ENCODE measurements around the gene GDF15. TPM values are rescaled to one million over a fixed set of nuclear protein-coding genes. Genes with fewer than 3 reads are reported as not detected.

GDF15 gene
- total RNA-seq, 4 donors from 2014 or later = 6.8 to 11.6 (median 9.0) TPM

DNA sequence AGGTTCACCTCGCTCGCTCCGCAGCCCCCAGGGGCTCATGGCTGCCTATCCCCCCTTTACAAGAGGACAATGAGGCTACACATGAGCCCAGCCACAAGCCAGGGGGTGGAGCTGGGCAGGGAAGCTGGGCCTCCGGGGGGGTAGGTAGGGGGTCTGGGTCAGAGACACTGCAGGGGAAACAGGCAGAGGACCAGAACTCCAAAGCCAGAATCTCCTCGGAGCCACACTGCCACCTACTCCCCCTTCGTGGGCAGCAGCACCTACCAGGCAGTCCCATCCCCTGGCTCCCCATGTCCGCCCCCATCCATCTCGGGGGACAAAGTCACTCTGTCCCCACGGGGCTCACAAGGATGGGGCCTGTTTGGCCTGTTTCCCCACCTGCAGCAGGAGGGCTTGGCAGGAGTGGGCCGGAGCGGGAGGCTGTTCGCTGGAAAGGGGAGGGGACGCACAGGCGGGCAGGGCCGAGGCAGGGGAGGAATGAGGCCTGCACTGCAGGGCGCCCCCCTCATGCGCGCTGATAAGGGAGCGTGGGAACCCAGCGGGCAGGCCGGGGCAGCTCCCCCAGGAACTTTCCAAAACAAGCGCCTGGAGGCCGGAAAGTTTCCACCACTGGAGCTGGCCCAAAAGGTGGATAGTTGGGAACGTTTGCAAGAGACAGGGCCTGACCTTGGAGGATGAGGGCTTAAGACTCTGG is 52.5 kb downstream of the GDF15 start:
- peak overlapping the region; percentile 44 to 65 (median 62) for H3K4me3 ChIP-seq
- peak in 1 of 3 donors; percentile 54 for DNase-seq
- H3K27ac ChIP-seq = peak overlapping the region; percentile 39 to 78 (median 70)
- H3K4me1 ChIP-seq = peaks cover 0 to 28% (median 20%) of the 10 kb centered on the region in 4 donors
- TF ChIP-seq, protein P1, sequence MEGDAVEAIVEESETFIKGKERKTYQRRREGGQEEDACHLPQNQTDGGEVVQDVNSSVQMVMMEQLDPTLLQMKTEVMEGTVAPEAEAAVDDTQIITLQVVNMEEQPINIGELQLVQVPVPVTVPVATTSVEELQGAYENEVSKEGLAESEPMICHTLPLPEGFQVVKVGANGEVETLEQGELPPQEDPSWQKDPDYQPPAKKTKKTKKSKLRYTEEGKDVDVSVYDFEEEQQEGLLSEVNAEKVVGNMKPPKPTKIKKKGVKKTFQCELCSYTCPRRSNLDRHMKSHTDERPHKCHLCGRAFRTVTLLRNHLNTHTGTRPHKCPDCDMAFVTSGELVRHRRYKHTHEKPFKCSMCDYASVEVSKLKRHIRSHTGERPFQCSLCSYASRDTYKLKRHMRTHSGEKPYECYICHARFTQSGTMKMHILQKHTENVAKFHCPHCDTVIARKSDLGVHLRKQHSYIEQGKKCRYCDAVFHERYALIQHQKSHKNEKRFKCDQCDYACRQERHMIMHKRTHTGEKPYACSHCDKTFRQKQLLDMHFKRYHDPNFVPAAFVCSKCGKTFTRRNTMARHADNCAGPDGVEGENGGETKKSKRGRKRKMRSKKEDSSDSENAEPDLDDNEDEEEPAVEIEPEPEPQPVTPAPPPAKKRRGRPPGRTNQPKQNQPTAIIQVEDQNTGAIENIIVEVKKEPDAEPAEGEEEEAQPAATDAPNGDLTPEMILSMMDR (IDR thresholded peaks at IDR 0.05) = no peak
- no peak for TF ChIP-seq POLR2A (IDR thresholded peaks at IDR 0.05)
- H3K9me3 ChIP-seq = no peaks in the 10 kb centered on the region
- no peaks in the 10 kb centered on the region for H3K27me3 ChIP-seq
- peaks cover 0 to 9% (median 0%) of the 10 kb centered on the region in 3 donors for H3K36me3 ChIP-seq

Small RNA genes within 50 kb of the gene (small RNA-seq; reads per million reads assigned to genes)
- gene MIR3189 = 0 reads per million in 2 donors

Other genes with a start within 250 kb of the GDF15 start
- 10 to 100 TPM; 19.7 to 45.4 (median 28.2) TPM for gene PIK3R2, start 233.0 kb upstream of the GDF15 start, total RNA-seq
- gene IFI30, start 212.3 kb upstream of the GDF15 start, total RNA-seq = 100 to 1,000 TPM in 1 of 4 donors, 10 to 100 TPM in 3; 54.9 to 109 (median 60.7) TPM
- 10 to 100 TPM in 3 of 4 donors, 1 to 10 TPM in 1; 4.1 to 19.6 (median 16.0) TPM for gene MPV17L2, start 192.9 kb upstream of the GDF15 start, total RNA-seq
- gene RAB3A, start 182.1 kb upstream of the GDF15 start, total RNA-seq = 1 to 10 TPM in 3 of 4 donors, not detected in 1; 6.1 to 9.5 (median 8.3) TPM
- gene PDE4C, start 159.7 kb upstream of the GDF15 start, total RNA-seq = 1 to 10 TPM in 3 of 4 donors, not detected in 1; 3.9 to 8.3 (median 8.3) TPM
- gene IQCN, start 111.7 kb upstream of the GDF15 start, total RNA-seq = 10 to 100 TPM in 2 of 4 donors, 1 to 10 TPM in 2; 7.4 to 40.2 (median 17.0) TPM
- 100 to 1,000 TPM; 629 to 753 (median 680) TPM for gene JUND, start 104.5 kb upstream of the GDF15 start, total RNA-seq
- 100 to 1,000 TPM; 102 to 193 (median 178) TPM for gene LSM4, start 63.1 kb upstream of the GDF15 start, total RNA-seq
- 100 to 1,000 TPM in 1 of 4 donors, 10 to 100 TPM in 3; 45.4 to 138 (median 89.2) TPM for gene PGPEP1, start 45.6 kb upstream of the GDF15 start, total RNA-seq
- gene LRRC25, start 11.5 kb downstream of the GDF15 start, total RNA-seq = 1 to 10 TPM; 2.5 to 4.2 (median 3.6) TPM
- 10 to 100 TPM; 34.0 to 85.8 (median 39.9) TPM for gene SSBP4, start 33.2 kb downstream of the GDF15 start, total RNA-seq
- gene ISYNA1, start 52.0 kb downstream of the GDF15 start, total RNA-seq = 10 to 100 TPM in 3 of 4 donors, 1 to 10 TPM in 1; 5.3 to 26.4 (median 14.0) TPM
- gene ELL, start 135.9 kb downstream of the GDF15 start, total RNA-seq = 10 to 100 TPM; 18.9 to 49.5 (median 34.2) TPM
- gene FKBP8, start 157.4 kb downstream of the GDF15 start, total RNA-seq = 100 to 1,000 TPM; 231 to 333 (median 264) TPM
- 100 to 1,000 TPM in 3 of 4 donors, 10 to 100 TPM in 1; 82.0 to 226 (median 142) TPM for gene KXD1, start 171.7 kb downstream of the GDF15 start, total RNA-seq
- gene UBA52, start 185.7 kb downstream of the GDF15 start, total RNA-seq = 100 to 1,000 TPM; 222 to 609 (median 308) TPM
- gene REX1BD, start 202.6 kb downstream of the GDF15 start, total RNA-seq = 10 to 100 TPM; 68.1 to 76.3 (median 72.2) TPM
- gene CRLF1, start 220.6 kb downstream of the GDF15 start, total RNA-seq = 10 to 100 TPM in 3 of 4 donors, 1 to 10 TPM in 1; 4.0 to 28.9 (median 23.3) TPM
- 1 to 10 TPM in 2 of 4 donors, under 1 TPM in 1, not detected in 1; 0.70 to 2.0 (median 1.7) TPM for gene TMEM59L, start 226.7 kb downstream of the GDF15 start, total RNA-seq

All from Peyer's patch (tissue), 4 donors.